GM19099 (cell line): ENCODE data around the gene GRK6.

Source experiments
- POLR2A ChIP-seq: IDR thresholded peaks from 3 replicates; pipeline ENCODE4 v1.6.1; 2011; ENCODE audit warnings: low read depth; ENCODE audit not compliant: insufficient read length; ENCODE audit errors: extremely low read depth

Gene GRK6

DNA sequence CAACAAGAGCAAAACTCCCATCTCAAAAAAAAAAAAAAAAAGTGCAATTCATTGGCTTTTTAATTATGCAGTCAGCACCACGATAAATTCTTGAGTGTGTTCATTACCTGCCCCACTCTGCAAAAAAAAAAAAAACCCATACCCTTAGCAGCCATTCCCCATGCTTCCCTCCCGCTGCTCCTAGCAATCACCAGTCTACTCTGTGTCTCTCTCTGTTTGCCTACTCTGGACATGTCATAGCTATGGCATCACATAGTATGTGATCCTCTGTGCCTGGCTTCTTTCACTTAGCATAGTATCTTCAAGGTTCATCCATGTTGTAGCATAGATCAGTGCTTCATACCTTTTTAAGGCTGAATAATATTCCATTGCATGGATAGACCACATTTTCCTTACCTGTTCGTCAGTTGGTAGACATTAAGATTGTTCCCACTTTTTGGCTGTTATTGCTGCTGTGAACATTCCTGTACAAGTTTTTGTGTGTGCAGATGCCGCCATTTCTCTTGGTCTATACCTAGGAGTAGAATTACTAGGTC is 13.1 kb downstream of the GRK6 start:
- TF ChIP-seq POLR2A = no peak

DNA sequence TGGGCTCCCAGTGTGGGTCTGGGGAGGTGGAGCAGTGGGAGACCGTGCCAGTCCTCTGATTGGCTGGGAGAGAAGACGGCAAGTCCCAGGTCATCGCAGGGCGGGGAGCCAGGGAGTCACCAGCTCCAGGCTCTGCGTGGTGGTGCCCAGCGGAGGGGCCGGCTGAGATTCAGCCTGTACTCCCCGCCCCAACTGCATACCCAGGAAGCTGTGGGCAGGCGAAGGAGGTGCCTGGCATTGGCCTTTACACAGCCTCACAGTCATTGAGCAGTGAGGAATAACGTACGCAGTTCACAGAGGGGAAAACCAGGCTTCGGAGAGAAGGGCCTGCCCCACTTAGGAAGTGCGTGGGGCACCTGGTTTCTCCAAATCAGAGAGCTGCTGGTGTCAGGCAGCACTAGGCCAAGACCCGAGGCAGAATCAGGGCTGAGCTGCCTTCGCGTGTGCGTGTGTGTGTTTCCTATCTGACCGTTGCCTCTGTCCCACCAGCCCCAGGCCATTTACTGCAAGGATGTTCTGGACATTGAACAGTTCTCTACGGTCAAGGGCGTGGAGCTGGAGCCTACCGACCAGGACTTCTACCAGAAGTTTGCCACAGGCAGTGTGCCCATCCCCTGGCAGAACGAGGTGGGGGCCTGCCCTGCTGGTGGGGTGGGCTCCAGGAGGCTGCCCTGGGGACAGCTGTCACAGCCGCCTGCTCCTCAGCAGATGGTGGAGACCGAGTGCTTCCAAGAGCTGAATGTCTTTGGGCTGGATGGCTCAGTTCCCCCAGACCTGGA is 13.9 kb downstream of the GRK6 start:
- TF ChIP-seq POLR2A = no peak

DNA sequence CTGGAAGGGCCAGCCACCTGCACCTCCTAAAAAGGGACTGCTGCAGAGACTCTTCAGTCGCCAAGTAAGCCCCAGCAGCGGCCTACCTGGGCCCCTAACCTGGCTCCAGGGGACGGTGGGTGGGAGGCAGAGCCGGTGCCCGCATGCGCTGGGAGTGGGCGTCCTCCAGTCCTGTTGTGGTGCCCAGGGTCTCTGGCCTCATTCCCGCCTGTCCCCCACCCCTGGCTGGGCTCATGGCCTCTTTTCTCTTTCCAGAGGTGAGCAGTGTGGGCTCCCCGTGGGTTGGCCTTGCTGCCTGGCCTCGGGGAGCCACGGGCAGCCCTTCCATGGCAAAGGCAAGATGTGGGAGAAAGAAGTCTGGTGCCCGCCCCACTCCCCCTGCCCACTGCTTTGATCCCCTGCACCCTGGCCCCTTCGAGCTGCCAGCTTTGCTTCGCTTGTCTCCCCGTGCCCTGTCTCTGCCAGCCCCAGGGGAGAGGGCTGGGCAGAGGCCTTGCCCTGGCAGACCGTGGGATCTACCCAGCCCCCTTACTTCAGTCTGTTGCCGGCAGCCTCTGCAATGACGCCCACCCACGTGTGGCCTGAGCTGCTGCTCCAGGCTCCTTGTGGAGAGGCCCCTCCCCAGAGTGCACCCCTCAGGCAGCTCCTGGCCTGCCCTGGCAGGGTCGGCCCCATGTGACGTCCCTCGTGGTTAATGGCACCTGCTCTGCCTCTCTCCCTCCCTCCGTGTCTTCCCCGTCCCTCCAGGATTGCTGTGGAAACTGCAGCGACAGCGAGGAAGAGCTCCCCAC is 14.7 kb downstream of the GRK6 start:
- peak; percentile 19 for TF ChIP-seq POLR2A

DNA sequence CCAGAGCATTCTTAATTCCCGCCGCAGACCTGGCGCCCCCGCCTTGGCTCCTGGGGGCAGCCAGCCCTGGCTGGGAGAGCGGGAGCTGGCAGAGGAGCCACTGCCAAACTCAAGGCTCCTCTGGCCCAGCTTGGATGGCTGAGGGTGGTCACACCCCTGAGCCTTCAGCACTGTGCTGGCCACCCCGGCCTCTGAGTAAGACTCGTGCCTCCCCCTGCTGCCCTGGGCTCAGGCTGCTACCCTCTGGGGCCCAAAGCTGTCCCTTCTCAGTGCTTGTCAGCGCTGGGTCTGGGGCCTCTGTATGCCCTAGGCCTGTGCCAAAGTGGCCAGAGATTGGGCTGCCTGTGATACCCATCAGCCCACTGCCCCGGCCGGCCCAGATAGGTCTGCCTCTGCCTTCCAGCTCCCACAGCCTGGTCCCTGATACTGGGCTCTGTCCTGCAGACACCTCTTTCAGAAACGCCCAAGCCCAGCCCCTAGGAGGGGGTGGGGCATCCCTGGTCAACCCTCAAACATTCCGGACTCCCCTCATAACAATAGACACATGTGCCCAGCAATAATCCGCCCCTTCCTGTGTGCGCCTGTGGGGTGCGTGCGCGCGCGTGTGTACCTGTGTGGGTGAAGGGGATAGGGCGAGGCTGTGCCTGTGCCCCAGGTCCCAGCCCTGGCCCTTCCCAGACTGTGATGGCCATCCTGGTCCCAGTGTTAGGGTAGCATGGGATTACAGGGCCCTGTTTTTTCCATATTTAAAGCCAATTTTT is 15.8 kb downstream of the GRK6 start:
- no peak for TF ChIP-seq POLR2A

DNA sequence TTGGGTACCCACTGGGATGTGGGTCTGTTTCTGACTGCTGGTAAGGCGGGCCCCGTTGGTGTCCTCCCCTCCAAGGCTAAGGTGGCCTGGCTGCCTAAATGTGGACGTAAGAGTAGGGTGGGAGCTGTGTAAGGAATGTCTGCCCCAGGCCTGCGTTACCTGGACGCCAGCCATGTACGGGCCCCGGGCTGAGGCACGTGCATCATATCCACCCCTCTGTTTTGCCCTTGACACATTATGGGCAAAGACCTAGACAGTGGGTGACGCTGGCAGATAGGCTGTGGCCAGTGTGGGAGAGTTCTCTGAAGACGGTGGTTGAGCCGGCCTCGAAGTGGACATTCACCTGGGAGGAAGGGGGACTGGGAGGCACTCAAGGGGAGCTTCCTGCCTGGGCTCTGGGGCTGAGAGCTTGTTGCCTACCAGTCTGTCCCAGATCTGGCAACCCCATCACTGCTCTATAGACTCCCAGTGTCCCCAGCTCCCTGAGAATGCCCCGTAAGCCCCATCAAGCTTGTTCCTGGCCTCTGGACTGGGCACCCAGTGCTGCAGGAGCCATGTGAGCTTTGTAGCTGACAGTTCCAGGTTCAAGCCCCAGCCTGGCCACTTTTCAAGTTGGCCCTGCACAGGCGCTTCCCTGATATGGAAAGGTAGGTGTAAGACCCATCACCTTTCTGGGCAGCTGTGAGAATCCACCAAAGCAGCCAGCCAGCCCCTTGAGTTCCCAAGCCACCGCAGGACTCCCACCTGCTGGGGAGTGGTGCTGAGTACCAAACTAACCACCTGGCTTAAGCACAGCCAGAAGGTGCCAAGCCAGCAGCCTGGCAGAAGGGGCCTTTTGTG is 16.9 kb downstream of the GRK6 start:
- no peak for TF ChIP-seq POLR2A

DNA sequence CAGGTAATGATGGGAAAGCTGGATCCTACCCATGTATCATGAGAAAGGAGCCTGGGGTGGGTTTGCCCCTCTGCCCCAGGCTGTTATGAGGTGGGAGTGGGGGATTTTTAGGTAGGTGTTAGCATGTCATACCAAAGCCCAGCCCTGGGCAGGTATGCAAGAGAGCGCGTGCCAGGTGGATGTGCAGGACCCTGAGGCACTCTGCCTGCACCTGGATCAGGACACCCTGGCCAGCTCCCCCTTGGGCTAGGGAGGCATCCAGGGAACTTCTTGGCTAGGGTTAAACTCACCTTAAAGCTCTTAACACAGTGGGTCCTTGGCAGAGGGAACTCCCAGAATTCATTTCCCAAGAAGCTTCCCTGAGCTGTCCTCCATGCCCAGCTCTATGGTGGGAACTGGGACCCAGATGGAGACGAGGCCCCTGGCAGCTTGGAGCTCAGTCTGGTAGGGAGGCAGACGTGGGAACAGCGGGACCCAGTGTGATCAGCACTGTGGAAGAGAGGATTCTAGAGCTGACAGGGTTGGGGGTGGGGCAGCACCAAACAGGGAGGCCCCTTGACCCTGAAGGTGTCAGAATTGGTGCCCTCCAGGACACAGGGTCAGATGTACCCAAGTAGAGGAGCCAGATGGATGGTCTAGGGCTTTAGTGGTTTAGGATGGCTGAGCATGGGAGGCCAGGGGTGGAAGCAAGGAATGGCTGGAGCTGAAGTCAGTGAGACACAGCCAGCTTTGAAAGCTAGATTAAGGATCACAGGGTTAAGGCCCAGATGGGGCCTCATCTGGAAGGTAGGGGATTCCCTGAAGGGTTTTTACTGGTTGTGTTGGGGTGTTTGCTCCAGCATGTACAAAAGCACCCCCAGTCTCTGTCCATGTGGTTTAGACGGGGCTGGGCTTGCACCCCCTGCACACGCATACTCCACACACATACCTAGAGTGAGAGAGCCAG is 17.9 kb downstream of the GRK6 start:
- TF ChIP-seq POLR2A = peak; percentile 10

- peak; percentile 5 for TF ChIP-seq POLR2A
These were observed 18.8 kb downstream of the GRK6 start for GRCh38 chr5:177445052-177445916.

- TF ChIP-seq POLR2A = no peak
These were observed 19.4 kb downstream of the GRK6 start for GRCh38 chr5:177445917-177446199.

DNA sequence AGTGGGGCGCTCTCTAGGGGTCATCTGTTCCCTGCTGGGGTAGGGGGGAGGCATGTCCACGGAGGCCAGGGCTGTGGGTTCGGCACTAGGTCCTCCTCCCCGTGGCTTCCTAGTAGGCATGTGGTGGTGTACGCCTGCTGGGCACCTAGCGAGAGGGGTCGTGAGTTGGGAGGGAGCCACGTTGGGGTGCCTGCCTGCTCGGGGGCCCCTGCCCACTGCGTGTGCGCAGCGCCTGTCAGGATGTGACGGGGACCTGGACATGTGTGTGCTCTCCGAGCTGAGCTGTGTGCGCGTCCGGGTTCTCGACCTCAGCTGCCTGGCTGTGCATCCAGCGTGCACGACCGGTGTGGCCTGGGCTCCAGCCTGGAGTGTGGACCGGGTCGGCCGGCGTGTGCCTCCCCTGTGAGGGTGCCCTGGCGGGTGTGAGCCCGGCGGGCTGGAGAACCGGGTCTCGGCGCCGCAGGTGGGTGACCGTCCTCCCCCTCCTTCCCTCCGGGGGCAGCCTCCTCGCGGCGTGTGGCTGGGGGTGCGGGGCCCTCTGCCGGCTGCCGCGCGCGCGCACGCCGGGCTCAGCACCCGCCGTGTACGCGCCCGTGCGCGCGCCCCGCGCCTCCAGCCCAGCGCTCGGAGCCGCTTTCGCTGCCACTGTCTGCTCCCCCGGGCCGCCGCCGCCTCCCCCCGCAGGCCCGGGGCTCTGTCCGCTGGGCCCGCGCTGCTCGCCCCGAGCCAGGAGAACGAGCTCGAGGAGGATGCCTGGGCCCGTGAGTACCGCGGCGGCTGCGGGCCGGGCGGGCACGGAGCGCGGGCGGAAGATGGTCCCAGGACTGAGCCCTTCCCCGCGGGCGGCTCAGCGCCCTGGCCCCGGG is 20.0 kb downstream of the GRK6 start, which contains the start of gene PRR7:
PRR7 (plus strand) TSS at position 615 of the 866 bp plus-strand sequence. CDS start 8,254 bp downstream, outside the sequence.
- peak; percentile 61 for TF ChIP-seq POLR2A

GRCh38 chr5:177447066-177447610 is 20.7 kb downstream of the GRK6 start:
- TF ChIP-seq POLR2A = no peak

DNA sequence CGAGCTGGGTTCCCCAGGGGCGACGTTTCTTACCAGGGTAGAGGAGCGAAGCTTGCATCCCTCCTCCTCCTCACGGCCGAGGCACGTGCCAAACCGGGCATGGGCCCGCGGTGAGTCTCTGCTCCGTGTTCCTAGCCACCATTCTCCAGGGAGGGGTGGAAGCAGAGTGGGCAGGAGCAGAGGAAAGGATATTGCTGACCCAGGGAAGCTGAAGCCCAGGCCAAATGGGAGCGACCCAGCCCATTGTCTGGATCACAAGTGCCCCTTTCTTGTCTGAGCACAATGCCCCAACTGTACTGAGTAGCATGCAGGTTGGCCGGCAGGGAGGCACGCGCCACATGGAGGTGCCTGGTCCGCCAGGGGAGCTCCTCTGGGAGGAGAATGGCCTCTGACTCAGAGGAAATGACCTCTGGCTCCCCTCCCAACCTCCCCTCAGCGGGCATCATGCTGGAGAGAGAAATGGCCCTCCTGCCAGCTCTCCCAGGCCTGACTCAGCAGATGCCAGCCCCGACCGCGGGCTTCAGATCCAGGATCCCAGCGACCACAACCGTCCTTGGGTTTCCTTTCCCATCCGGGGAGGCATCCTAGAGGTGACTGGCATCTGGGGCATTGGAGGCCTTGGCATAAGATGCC is 21.3 kb downstream of the GRK6 start:
- peak; percentile 30 for TF ChIP-seq POLR2A
